Neural progenitor cell (in vitro differentiated cells): ENCODE data around the gene CFAP299. TPM values are rescaled to one million over a fixed set of nuclear protein-coding genes. Genes with fewer than 3 reads are reported as not detected.

Experiments used
- DNase-seq: peaks from one replicate; pipeline ENCODE4 v3.0.0-alpha.2; 2016; ENCODE audit warnings: low spot score
- H2AFZ ChIP-seq: fragments of 200-600 bp; sonication (generic); replicated peaks from 2 replicates; pipeline ENCODE4 v1.6.1; 2016; ENCODE audit warnings: antibody characterized with exemption
- H3F3A ChIP-seq: fragments of 200-600 bp; sonication (generic); 2 replicates; pipeline ENCODE4 v1.6.1; 2016; ENCODE audit warnings: antibody characterized with exemption, low read depth
- H3K27ac ChIP-seq: fragments of 200-600 bp; sonication (generic); 2 replicates; pipeline ENCODE4 v1.5.1; 2016; ENCODE audit warnings: mild to moderate bottlenecking
- H3K27me3 ChIP-seq: fragments of 200-600 bp; sonication (generic); 2 replicates; pipeline ENCODE4 v1.6.1; 2016; ENCODE audit warnings: mild to moderate bottlenecking, moderate library complexity
- H3K36me3 ChIP-seq: fragments of 200-600 bp; sonication (generic); 2 replicates; pipeline ENCODE4 v1.5.1; 2016
- H3K4me1 ChIP-seq: fragments of 200-600 bp; sonication (generic); 2 replicates; pipeline ENCODE4 v1.6.1; 2016; ENCODE audit warnings: mixed run types
- H3K4me2 ChIP-seq: fragments of 200-600 bp; sonication (generic); 2 replicates; pipeline ENCODE4 v1.6.1; 2016
- H3K4me3 ChIP-seq: fragments of 200-600 bp; sonication (generic); 2 replicates; pipeline ENCODE4 v1.5.1; 2016
- H3K79me2 ChIP-seq: fragments of 200-600 bp; sonication (generic); 2 replicates; pipeline ENCODE4 v1.6.1; 2016; ENCODE audit warnings: low read depth
- H3K9ac ChIP-seq: fragments of 200-600 bp; sonication (generic); 2 replicates; pipeline ENCODE4 v1.6.1; 2016
- H3K9me3 ChIP-seq: fragments of 200-600 bp; sonication (generic); 2 replicates; pipeline ENCODE4 v1.5.1; 2016; ENCODE audit warnings: low read depth
- H4K20me1 ChIP-seq: fragments of 200-600 bp; sonication (generic); 2 replicates; pipeline ENCODE4 v1.6.1; 2016; ENCODE audit warnings: low read depth
- H3K27ac Mint-ChIP-seq: 3 replicates; pipeline ENCODE4 v1.8.0; 2021; ENCODE audit warnings: mixed read lengths
- H3K27me3 Mint-ChIP-seq: 2 replicates; pipeline ENCODE4 v1.8.0; 2022; ENCODE audit warnings: low read depth, mild to moderate bottlenecking, inconsistent platforms, moderate library complexity, mixed read lengths; ENCODE audit not compliant: insufficient read depth
- H3K36me3 Mint-ChIP-seq: 3 replicates; pipeline ENCODE4 v1.8.0; 2021; ENCODE audit warnings: mixed read lengths
- H3K4me1 Mint-ChIP-seq: 3 replicates; pipeline ENCODE4 v1.8.0; 2021; ENCODE audit warnings: mixed read lengths
- H3K4me3 Mint-ChIP-seq: 3 replicates; pipeline ENCODE4 v1.8.0; 2021; ENCODE audit warnings: mild to moderate bottlenecking, moderate library complexity, mixed read lengths
- H3K9me3 Mint-ChIP-seq: 3 replicates; pipeline ENCODE4 v1.8.0; 2020; ENCODE audit warnings: mixed read lengths
- EZH2 ChIP-seq: fragments of 200-600 bp; sonication (generic); IDR thresholded peaks from 2 replicates; pipeline ENCODE4 v1.6.1; 2017; ENCODE audit warnings: antibody characterized with exemption, mild to moderate bottlenecking, moderate library complexity
- EZH2phosphoT487 ChIP-seq: fragments of 200-600 bp; sonication (generic); IDR thresholded peaks from 2 replicates; pipeline ENCODE4 v1.6.1; 2017; ENCODE audit warnings: antibody characterized with exemption
- total RNA-seq: library from RNA; depleted of rRNA; stranded (reverse); fragments of >200 nt; gene quantifications from 2 replicates; pipeline ENCODE4 v1.2.3, GENCODE V29; 2015; ENCODE audit warnings: low replicate concordance
- TF ChIP-seq, protein P1 (sequence below): fragments of 200-600 bp; sonication (generic); IDR thresholded peaks from 2 replicates; pipeline ENCODE4 v1.5.1; 2017; ENCODE audit warnings: antibody characterized with exemption, mild to moderate bottlenecking

The CFAP299 gene
- total RNA-seq, 1 donor from 2014 or later = not detected

GRCh38 chr4:80370635-80371034, 35.1 kb downstream of the CFAP299 start:
- TF ChIP-seq EZH2phosphoT487 = no peak
- no peak for TF ChIP-seq EZH2
- TF ChIP-seq, protein P1, sequence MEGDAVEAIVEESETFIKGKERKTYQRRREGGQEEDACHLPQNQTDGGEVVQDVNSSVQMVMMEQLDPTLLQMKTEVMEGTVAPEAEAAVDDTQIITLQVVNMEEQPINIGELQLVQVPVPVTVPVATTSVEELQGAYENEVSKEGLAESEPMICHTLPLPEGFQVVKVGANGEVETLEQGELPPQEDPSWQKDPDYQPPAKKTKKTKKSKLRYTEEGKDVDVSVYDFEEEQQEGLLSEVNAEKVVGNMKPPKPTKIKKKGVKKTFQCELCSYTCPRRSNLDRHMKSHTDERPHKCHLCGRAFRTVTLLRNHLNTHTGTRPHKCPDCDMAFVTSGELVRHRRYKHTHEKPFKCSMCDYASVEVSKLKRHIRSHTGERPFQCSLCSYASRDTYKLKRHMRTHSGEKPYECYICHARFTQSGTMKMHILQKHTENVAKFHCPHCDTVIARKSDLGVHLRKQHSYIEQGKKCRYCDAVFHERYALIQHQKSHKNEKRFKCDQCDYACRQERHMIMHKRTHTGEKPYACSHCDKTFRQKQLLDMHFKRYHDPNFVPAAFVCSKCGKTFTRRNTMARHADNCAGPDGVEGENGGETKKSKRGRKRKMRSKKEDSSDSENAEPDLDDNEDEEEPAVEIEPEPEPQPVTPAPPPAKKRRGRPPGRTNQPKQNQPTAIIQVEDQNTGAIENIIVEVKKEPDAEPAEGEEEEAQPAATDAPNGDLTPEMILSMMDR = no peak
- Histone ChIP-seq H3K79me2 (no peaks in the 10 kb centered on the region), H3F3A (no peaks in the 10 kb centered on the region), H4K20me1 (no peaks in the 10 kb centered on the region), H2AFZ (no peak overlapping the region), H3K4me1 (no peaks in the 10 kb centered on the region), H3K27me3 (no peaks in the 10 kb centered on the region), H3K4me2 (no peak overlapping the region), H3K9me3 (no peaks in the 10 kb centered on the region), H3K9ac (no peak overlapping the region), H3K4me3 (no peak overlapping the region), H3K27ac (no peak overlapping the region), H3K36me3 (no peaks in the 10 kb centered on the region)
- H3K36me3 Mint-ChIP-seq = no peaks in the 10 kb centered on the region
- DNase-seq = no peak
- H3K4me1 Mint-ChIP-seq = no peaks in the 10 kb centered on the region
- no peak overlapping the region for H3K4me3 Mint-ChIP-seq
- peaks cover 22% of the 10 kb centered on the region for H3K9me3 Mint-ChIP-seq
- H3K27me3 Mint-ChIP-seq = peaks cover 2% of the 10 kb centered on the region
- no peak overlapping the region for H3K27ac Mint-ChIP-seq

GRCh38 chr4:80371046-80371445, 35.5 kb downstream of the CFAP299 start:
- H3K9ac ChIP-seq = no peak overlapping the region
- H2AFZ ChIP-seq = no peak overlapping the region
- no peaks in the 10 kb centered on the region for H4K20me1 ChIP-seq
- no peak overlapping the region for H3K27ac ChIP-seq
- Mint-ChIP-seq H3K9me3 (peaks cover 22% of the 10 kb centered on the region), H3K4me1 (no peaks in the 10 kb centered on the region), H3K4me3 (no peak overlapping the region), H3K27ac (no peak overlapping the region), H3K27me3 (peaks cover 2% of the 10 kb centered on the region), H3K36me3 (no peaks in the 10 kb centered on the region)
- no peaks in the 10 kb centered on the region for H3K27me3 ChIP-seq
- no peaks in the 10 kb centered on the region for H3K9me3 ChIP-seq
- no peaks in the 10 kb centered on the region for H3F3A ChIP-seq
- H3K4me1 ChIP-seq = no peaks in the 10 kb centered on the region
- DNase-seq = no peak
- no peak for TF ChIP-seq EZH2phosphoT487
- TF ChIP-seq EZH2 = no peak
- TF ChIP-seq, protein P1 = no peak
- H3K79me2 ChIP-seq = no peaks in the 10 kb centered on the region
- H3K4me2 ChIP-seq = no peak overlapping the region
- H3K36me3 ChIP-seq = no peaks in the 10 kb centered on the region
- H3K4me3 ChIP-seq = no peak overlapping the region

DNA sequence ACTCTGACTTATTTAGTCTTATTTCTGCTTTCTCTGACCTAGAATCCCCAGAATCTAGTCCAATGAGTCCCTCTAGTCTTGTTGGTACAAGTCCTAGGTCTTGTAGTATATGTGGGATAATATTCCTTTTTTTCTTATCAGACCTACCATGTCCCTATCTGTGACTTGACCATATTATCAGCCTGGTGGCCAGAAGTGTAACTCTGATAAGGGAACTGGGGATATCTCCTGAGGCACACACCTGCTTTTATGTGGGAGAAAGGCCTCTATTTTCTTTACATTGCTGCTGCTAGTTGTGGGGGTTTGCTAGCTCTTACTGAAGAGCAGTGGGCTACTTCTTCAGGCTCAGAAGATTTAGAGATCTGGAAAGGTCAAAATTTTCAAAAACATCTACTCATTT, 38.6 kb downstream of the CFAP299 start:
- no peaks in the 10 kb centered on the region for H3K4me1 ChIP-seq
- H3K4me3 Mint-ChIP-seq = no peak overlapping the region

More for the DNA sequence above, 38.6 kb downstream of the CFAP299 start:
- Mint-ChIP-seq H3K4me1 (no peaks in the 10 kb centered on the region), H3K36me3 (no peaks in the 10 kb centered on the region), H3K27me3 (no peaks in the 10 kb centered on the region), H3K27ac (no peak overlapping the region), H3K9me3 (peaks cover 22% of the 10 kb centered on the region)
- Histone ChIP-seq H4K20me1 (no peaks in the 10 kb centered on the region), H3K36me3 (no peaks in the 10 kb centered on the region), H3K27me3 (no peaks in the 10 kb centered on the region), H3K27ac (no peak overlapping the region), H2AFZ (no peak overlapping the region), H3K9me3 (no peaks in the 10 kb centered on the region), H3K9ac (no peak overlapping the region), H3K4me3 (no peak overlapping the region), H3F3A (no peaks in the 10 kb centered on the region), H3K79me2 (no peaks in the 10 kb centered on the region), H3K4me2 (no peak overlapping the region)
- DNase-seq = no peak
- TF ChIP-seq EZH2phosphoT487 (no peak), EZH2 (no peak)
- TF ChIP-seq, protein P1 = no peak
